Measurements from ENCODE around the gene GNB1L. TPM values are rescaled to one million over a fixed set of nuclear protein-coding genes. Genes with fewer than 3 reads are reported as not detected.
A peak's percentile ranks its signal among the peaks of the same experiment; 100 is the strongest.

GNB1L gene
- total and polyA plus RNA-seq, 2 of the 13 experiments (the other 11 are each of a cell fraction or from before 2014, with no cell fraction given): 2.5 to 7.4 TPM

GRCh38 chr22:19854778-19855503 lies at the start of gene GNB1L, which contains the start of gene RTL10 (continued):
- TF ChIP-seq RXRB (CRISPR knock-in tag; IDR thresholded peaks at IDR 0.05; ENCODE audit: borderline replicate concordance) (peak; percentile 46; the same call in 1 of the 2 replicates), MEIS2 (CRISPR knock-in tag; IDR thresholded peaks at IDR 0.05) (peak; percentile 81; the same call in 1 of the 2 replicates), GLI4 (CRISPR knock-in tag; IDR thresholded peaks at IDR 0.05; ENCODE audit: borderline replicate concordance) (no peak; the same call in 1 of the 2 replicates), ATM (IDR thresholded peaks at IDR 0.05; ENCODE audit: borderline replicate concordance) (no peak), ZNF138 (CRISPR knock-in tag; IDR thresholded peaks at IDR 0.05; ENCODE audit: low read depth) (no peak; the same call in none of the 2 replicates), ATF5 (CRISPR knock-in tag; IDR thresholded peaks at IDR 0.05; ENCODE audit: low read depth) (no peak; the same call in 1 of the 2 replicates), KDM5A (IDR thresholded peaks at IDR 0.05; ENCODE audit: borderline replicate concordance, low read length) (no peak), IKZF4 (CRISPR knock-in tag; IDR thresholded peaks at IDR 0.05; ENCODE audit: borderline replicate concordance, low read depth, not compliant biosample characterization) (peak; percentile 92), ZNF678 (CRISPR knock-in tag; IDR thresholded peaks at IDR 0.05) (peak; percentile 81), ERF (CRISPR knock-in tag; IDR thresholded peaks at IDR 0.05) (peak; percentile 76), MYPOP (CRISPR knock-in tag; IDR thresholded peaks at IDR 0.05) (peak; percentile 86; the same call in 1 of the 2 replicates)
- TF ChIP-seq, protein P1, sequence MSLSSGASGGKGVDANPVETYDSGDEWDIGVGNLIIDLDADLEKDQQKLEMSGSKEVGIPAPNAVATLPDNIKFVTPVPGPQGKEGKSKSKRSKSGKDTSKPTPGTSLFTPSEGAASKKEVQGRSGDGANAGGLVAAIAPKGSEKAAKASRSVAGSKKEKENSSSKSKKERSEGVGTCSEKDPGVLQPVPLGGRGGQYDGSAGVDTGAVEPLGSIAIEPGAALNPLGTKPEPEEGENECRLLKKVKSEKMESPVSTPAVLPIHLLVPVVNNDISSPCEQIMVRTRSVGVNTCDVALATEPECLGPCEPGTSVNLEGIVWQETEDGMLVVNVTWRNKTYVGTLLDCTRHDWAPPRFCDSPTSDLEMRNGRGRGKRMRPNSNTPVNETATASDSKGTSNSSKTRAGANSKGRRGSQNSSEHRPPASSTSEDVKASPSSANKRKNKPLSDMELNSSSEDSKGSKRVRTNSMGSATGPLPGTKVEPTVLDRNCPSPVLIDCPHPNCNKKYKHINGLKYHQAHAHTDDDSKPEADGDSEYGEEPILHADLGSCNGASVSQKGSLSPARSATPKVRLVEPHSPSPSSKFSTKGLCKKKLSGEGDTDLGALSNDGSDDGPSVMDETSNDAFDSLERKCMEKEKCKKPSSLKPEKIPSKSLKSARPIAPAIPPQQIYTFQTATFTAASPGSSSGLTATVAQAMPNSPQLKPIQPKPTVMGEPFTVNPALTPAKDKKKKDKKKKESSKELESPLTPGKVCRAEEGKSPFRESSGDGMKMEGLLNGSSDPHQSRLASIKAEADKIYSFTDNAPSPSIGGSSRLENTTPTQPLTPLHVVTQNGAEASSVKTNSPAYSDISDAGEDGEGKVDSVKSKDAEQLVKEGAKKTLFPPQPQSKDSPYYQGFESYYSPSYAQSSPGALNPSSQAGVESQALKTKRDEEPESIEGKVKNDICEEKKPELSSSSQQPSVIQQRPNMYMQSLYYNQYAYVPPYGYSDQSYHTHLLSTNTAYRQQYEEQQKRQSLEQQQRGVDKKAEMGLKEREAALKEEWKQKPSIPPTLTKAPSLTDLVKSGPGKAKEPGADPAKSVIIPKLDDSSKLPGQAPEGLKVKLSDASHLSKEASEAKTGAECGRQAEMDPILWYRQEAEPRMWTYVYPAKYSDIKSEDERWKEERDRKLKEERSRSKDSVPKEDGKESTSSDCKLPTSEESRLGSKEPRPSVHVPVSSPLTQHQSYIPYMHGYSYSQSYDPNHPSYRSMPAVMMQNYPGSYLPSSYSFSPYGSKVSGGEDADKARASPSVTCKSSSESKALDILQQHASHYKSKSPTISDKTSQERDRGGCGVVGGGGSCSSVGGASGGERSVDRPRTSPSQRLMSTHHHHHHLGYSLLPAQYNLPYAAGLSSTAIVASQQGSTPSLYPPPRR (CRISPR knock-in tag; IDR thresholded peaks at IDR 0.05; ENCODE audit: borderline replicate concordance): peak; percentile 81
- TF ChIP-seq, protein P2, sequence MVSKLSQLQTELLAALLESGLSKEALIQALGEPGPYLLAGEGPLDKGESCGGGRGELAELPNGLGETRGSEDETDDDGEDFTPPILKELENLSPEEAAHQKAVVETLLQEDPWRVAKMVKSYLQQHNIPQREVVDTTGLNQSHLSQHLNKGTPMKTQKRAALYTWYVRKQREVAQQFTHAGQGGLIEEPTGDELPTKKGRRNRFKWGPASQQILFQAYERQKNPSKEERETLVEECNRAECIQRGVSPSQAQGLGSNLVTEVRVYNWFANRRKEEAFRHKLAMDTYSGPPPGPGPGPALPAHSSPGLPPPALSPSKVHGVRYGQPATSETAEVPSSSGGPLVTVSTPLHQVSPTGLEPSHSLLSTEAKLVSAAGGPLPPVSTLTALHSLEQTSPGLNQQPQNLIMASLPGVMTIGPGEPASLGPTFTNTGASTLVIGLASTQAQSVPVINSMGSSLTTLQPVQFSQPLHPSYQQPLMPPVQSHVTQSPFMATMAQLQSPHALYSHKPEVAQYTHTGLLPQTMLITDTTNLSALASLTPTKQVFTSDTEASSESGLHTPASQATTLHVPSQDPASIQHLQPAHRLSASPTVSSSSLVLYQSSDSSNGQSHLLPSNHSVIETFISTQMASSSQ (IDR thresholded peaks at IDR 0.05; ENCODE audit: low read depth): no peak
- TF ChIP-seq, protein P2 (CRISPR knock-in tag; IDR thresholded peaks at IDR 0.05; ENCODE audit: borderline replicate concordance): peak; percentile 74
- TF ChIP-seq, protein P3, sequence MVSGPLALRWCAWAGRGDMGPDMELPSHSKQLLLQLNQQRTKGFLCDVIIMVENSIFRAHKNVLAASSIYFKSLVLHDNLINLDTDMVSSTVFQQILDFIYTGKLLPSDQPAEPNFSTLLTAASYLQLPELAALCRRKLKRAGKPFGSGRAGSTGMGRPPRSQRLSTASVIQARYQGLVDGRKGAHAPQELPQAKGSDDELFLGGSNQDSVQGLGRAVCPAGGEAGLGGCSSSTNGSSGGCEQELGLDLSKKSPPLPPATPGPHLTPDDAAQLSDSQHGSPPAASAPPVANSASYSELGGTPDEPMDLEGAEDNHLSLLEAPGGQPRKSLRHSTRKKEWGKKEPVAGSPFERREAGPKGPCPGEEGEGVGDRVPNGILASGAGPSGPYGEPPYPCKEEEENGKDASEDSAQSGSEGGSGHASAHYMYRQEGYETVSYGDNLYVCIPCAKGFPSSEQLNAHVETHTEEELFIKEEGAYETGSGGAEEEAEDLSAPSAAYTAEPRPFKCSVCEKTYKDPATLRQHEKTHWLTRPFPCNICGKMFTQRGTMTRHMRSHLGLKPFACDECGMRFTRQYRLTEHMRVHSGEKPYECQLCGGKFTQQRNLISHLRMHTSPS (CRISPR knock-in tag; IDR thresholded peaks at IDR 0.05; ENCODE audit: low read depth): peak; percentile 63; the same call in 1 of the 2 replicates

All from HepG2 (cell line).